Stimulated activated effector memory CD8-positive, alpha-beta T cell treated with anti-CD3 and anti-CD28 coated beads, Interleukin-12 subunit alpha, Interleukin-12 subunit beta, amount 100 ng/mL, for 72 hours (primary cell): ENCODE results near the gene OR7G1.
"Not testable (repeated sequence)": the region's sequence is repeated elsewhere in the genome, so short reads cannot be mapped to it uniquely, and the experiment has no call there.

Experiments used
- ATAC-seq: fragments of 150-1000 bp; cut with Tn5 transposase; 2 replicates; pipeline ENCODE4 v1.10.0; 2021
- DNase-seq, 2 donors: peaks; one replicate each; pipeline ENCODE4 v3.0.0; 2021 to 2022; ENCODE audit warnings: low spot score in 2 of 2
- H3K27ac Mint-ChIP-seq: one replicate; pipeline ENCODE4 v1.8.0; 2022; ENCODE audit warnings: mild to moderate bottlenecking, mixed read lengths
- H3K36me3 Mint-ChIP-seq: one replicate; pipeline ENCODE4 v1.8.0; 2022; ENCODE audit warnings: mild to moderate bottlenecking, mixed read lengths
- H3K4me1 Mint-ChIP-seq: one replicate; pipeline ENCODE4 v1.8.0; 2022; ENCODE audit warnings: mixed read lengths
- H3K4me3 Mint-ChIP-seq: one replicate; pipeline ENCODE4 v1.8.0; 2022; ENCODE audit warnings: mild to moderate bottlenecking, mixed read lengths
- H3K9me3 Mint-ChIP-seq: one replicate; pipeline ENCODE4 v1.8.0; 2022; ENCODE audit warnings: mixed read lengths

The OR7G1 gene

GRCh38 chr19:9130965-9131364 lies 15.4 kb upstream of the OR7G1 start:
- Mint-ChIP-seq H3K4me1 (no peaks in the 10 kb centered on the region), H3K9me3 (no peaks in the 10 kb centered on the region), H3K27ac (no peak overlapping the region), H3K4me3 (no peak overlapping the region), H3K36me3 (no peaks in the 10 kb centered on the region)
- ATAC-seq (no peak), DNase-seq (no peak)

GRCh38 chr19:9128171-9128570 lies 12.6 kb upstream of the OR7G1 start:
- Mint-ChIP-seq H3K36me3 (no peaks in the 10 kb centered on the region), H3K9me3 (no peaks in the 10 kb centered on the region)
- DNase-seq, result no peak

GRCh38 chr19:9126900-9127405 lies 11.4 kb upstream of the OR7G1 start, which contains the start of gene OR7G3:
Gene OR7G3, minus strand, starts transcription at chr19:9126950. Its CDS starts 0 bp downstream, at chr19:9126950.
- H3K4me1 Mint-ChIP-seq, result no peaks in the 10 kb centered on the region
- no peak for ATAC-seq
- no peak within 1 kb of the TSS for H3K27ac Mint-ChIP-seq
- DNase-seq, result no peak
- no peaks in the 10 kb centered on the region for H3K9me3 Mint-ChIP-seq
- no peak within 1 kb of the TSS for H3K4me3 Mint-ChIP-seq
- no peaks in the 10 kb centered on the region for H3K36me3 Mint-ChIP-seq

More at GRCh38 chr19:9128171-9128570, 12.6 kb upstream of the OR7G1 start:
- Mint-ChIP-seq H3K27ac (no peak overlapping the region), H3K4me3 (no peak overlapping the region), H3K4me1 (no peaks in the 10 kb centered on the region)
- no peak for ATAC-seq

GRCh38 chr19:9116547-9116946 lies 984 bp upstream of the OR7G1 start:
- H3K9me3 Mint-ChIP-seq, result no peaks in the 10 kb centered on the region
- H3K4me3 Mint-ChIP-seq, result no peak overlapping the region
- DNase-seq (no peak), ATAC-seq (no peak)
- H3K36me3 Mint-ChIP-seq, result no peaks in the 10 kb centered on the region
- no peak overlapping the region for H3K27ac Mint-ChIP-seq
- H3K4me1 Mint-ChIP-seq, result no peaks in the 10 kb centered on the region

GRCh38 chr19:9109959-9110358 lies 5.6 kb downstream of the OR7G1 start:
- Mint-ChIP-seq H3K4me1 (no peaks in the 10 kb centered on the region), H3K27ac (no peak overlapping the region), H3K36me3 (no peaks in the 10 kb centered on the region), H3K9me3 (no peaks in the 10 kb centered on the region), H3K4me3 (no peak overlapping the region)
- DNase-seq (no peak), ATAC-seq (no peak)

- Mint-ChIP-seq H3K9me3 (no peaks in the 10 kb centered on the region), H3K4me3 (no peak within 1 kb of the TSS), H3K36me3 (no peaks in the 10 kb centered on the region), H3K4me1 (no peaks in the 10 kb centered on the region), H3K27ac (no peak within 1 kb of the TSS)
- DNase-seq (no peak), ATAC-seq (no peak)
Observed at GRCh38 chr19:9107375-9107774, 8.2 kb downstream of the OR7G1 start, which contains the start of gene OR7G2. Gene OR7G2, minus strand, starts transcription at chr19:9107475. Its CDS starts 4,232 bp downstream, at chr19:9103243.

- H3K4me1 Mint-ChIP-seq, result no peaks in the 10 kb centered on the region
- no peak within 1 kb of the TSS for H3K27ac Mint-ChIP-seq
- no peak for ATAC-seq
- no peak for DNase-seq
- no peaks in the 10 kb centered on the region for H3K36me3 Mint-ChIP-seq
- no peaks in the 10 kb centered on the region for H3K9me3 Mint-ChIP-seq
- H3K4me3 Mint-ChIP-seq, result no peak within 1 kb of the TSS
Observed at GRCh38 chr19:9086761-9087160, 28.8 kb downstream of the OR7G1 start, which contains the start of gene OR1M1. Gene OR1M1, plus strand, starts transcription at chr19:9087061. Its CDS starts 6,184 bp downstream, at chr19:9093245.

- ATAC-seq, result no peak
- Mint-ChIP-seq H3K27ac (no peak overlapping the region), H3K4me1 (no peaks in the 10 kb centered on the region), H3K4me3 (no peak overlapping the region), H3K36me3 (no peaks in the 10 kb centered on the region), H3K9me3 (no peaks in the 10 kb centered on the region)
- no peak for DNase-seq
Observed at GRCh38 chr19:9078651-9079050, 36.9 kb downstream of the OR7G1 start.

- Mint-ChIP-seq H3K9me3 (no peaks in the 10 kb centered on the region), H3K4me3 (no peak overlapping the region), H3K36me3 (no peaks in the 10 kb centered on the region), H3K4me1 (no peaks in the 10 kb centered on the region), H3K27ac (no peak overlapping the region)
- DNase-seq, result no peak
- ATAC-seq, result no peak
Observed at GRCh38 chr19:9076901-9077300, 38.7 kb downstream of the OR7G1 start.

- H3K27ac Mint-ChIP-seq, result no peak overlapping the region
- no peak for ATAC-seq
- H3K36me3 Mint-ChIP-seq, result no peaks in the 10 kb centered on the region
- H3K9me3 Mint-ChIP-seq, result no peaks in the 10 kb centered on the region
- DNase-seq, result no peak
- H3K4me3 Mint-ChIP-seq, result no peak overlapping the region
- no peaks in the 10 kb centered on the region for H3K4me1 Mint-ChIP-seq
Observed at GRCh38 chr19:9075064-9075949, 40.3 kb downstream of the OR7G1 start.

- H3K9me3 Mint-ChIP-seq, result no peaks in the 10 kb centered on the region
- H3K27ac Mint-ChIP-seq, result no peak overlapping the region
- DNase-seq, result no peak
- H3K4me1 Mint-ChIP-seq, result no peaks in the 10 kb centered on the region
- H3K36me3 Mint-ChIP-seq, result no peaks in the 10 kb centered on the region
- no peak for ATAC-seq
- no peak overlapping the region for H3K4me3 Mint-ChIP-seq
Observed at GRCh38 chr19:9073806-9074205, 41.8 kb downstream of the OR7G1 start.

GRCh38 chr19:9071720-9072119 lies 43.8 kb downstream of the OR7G1 start:
- DNase-seq, H3K36me3 Mint-ChIP-seq, H3K4me3 Mint-ChIP-seq, ATAC-seq, H3K4me1 Mint-ChIP-seq, H3K27ac Mint-ChIP-seq, H3K9me3 Mint-ChIP-seq: not testable (repeated sequence)

GRCh38 chr19:9070066-9070465 lies 45.5 kb downstream of the OR7G1 start:
- Mint-ChIP-seq H3K4me3 (no peak overlapping the region), H3K4me1 (no peaks in the 10 kb centered on the region), H3K27ac (no peak overlapping the region), H3K36me3 (no peaks in the 10 kb centered on the region), H3K9me3 (no peaks in the 10 kb centered on the region)
- ATAC-seq (no peak), DNase-seq (no peak)

- Mint-ChIP-seq H3K36me3 (no peaks in the 10 kb centered on the region), H3K27ac (no peak overlapping the region), H3K4me1 (no peaks in the 10 kb centered on the region), H3K9me3 (no peaks in the 10 kb centered on the region), H3K4me3 (no peak overlapping the region)
- DNase-seq (no peak), ATAC-seq (no peak)
Observed at GRCh38 chr19:9065457-9066014, 50.0 kb downstream of the OR7G1 start.
